Upper lobe of right lung (tissue), 1 donor: Measurements from ENCODE around the gene LGR6. TPM values are rescaled to one million over a fixed set of nuclear protein-coding genes. Genes with fewer than 3 reads are reported as not detected.

ENCODE experiments used
- ATAC-seq: fragments of 200-7000 bp; cut with Tn5 transposase; one replicate; pipeline ENCODE4 v1.9.1; 2020; ENCODE audit warnings: mild to moderate bottlenecking, moderate library complexity
- DNase-seq: peaks from one replicate; pipeline ENCODE4 v3.0.0-alpha.2; 2020
- H3K27ac ChIP-seq: fragments of 200-600 bp; one replicate; pipeline ENCODE4 v1.8.0; 2022
- H3K27me3 ChIP-seq: fragments of 200-600 bp; one replicate; pipeline ENCODE4 v1.8.0; 2022; ENCODE audit warnings: mild to moderate bottlenecking
- H3K36me3 ChIP-seq: fragments of 200-600 bp; one replicate; pipeline ENCODE4 v1.8.0; 2022
- H3K4me1 ChIP-seq: fragments of 200-600 bp; one replicate; pipeline ENCODE4 v1.8.0; 2022
- H3K4me3 ChIP-seq: fragments of 200-600 bp; one replicate; pipeline ENCODE4 v1.8.0; 2022; ENCODE audit warnings: mild to moderate bottlenecking
- H3K9me3 ChIP-seq: fragments of 200-600 bp; one replicate; pipeline ENCODE4 v1.8.0; 2022
- intact Hi-C: fragments of 100-400 bp; cut with DNase I; formaldehyde crosslinking; loops from one replicate; pipeline ENCODE4 v1.11.0; 2022
- total RNA-seq: library from RNA; stranded (reverse); fragmentation: NEBNext Ultra II Directional; extraction: Animal tissue kit (Norgen Biotek cat#: 25700); gene quantifications from one replicate; pipeline ENCODE4 v1.2.1, GENCODE V29; 2021
- TF ChIP-seq, protein P1 (sequence below): fragments of 200-600 bp; IDR thresholded peaks from one replicate; pipeline ENCODE4 v1.8.0; 2022; ENCODE audit warnings: antibody characterized with exemption
- donor health status: DM: no; HTN: yes; CAD: no; lungs with severe emphysema.

Gene LGR6
- total RNA-seq, 1 donor from 2014 or later, result 1.8 TPM

DNA sequence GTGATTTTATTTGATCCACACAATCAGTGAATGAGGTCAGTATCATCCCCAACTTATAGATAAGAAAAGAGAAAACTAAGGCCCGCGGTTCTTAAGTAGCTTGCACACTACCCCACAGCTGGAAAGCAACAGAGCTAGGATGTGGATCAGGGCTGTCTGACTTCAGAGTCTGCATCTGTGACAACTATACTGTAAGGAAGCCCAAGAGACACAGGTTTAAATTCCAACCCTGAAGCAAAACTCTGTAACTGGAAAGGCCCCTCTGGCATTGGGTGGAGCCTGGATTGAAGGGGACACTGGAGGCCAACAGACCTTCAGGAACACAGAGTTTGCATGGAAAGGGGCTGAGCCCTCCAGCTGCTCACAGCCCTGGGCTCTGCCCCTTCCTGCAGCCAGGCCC lies 40.2 kb downstream of the LGR6 start:
- intact Hi-C loops, result no loop called here
- Histone ChIP-seq H3K4me1 (no peaks in the 10 kb centered on the region), H3K27me3 (peaks cover 4% of the 10 kb centered on the region), H3K36me3 (no peaks in the 10 kb centered on the region), H3K4me3 (no peak overlapping the region), H3K27ac (no peak overlapping the region), H3K9me3 (no peaks in the 10 kb centered on the region)
- ATAC-seq, result no peak
- TF ChIP-seq, protein P1, sequence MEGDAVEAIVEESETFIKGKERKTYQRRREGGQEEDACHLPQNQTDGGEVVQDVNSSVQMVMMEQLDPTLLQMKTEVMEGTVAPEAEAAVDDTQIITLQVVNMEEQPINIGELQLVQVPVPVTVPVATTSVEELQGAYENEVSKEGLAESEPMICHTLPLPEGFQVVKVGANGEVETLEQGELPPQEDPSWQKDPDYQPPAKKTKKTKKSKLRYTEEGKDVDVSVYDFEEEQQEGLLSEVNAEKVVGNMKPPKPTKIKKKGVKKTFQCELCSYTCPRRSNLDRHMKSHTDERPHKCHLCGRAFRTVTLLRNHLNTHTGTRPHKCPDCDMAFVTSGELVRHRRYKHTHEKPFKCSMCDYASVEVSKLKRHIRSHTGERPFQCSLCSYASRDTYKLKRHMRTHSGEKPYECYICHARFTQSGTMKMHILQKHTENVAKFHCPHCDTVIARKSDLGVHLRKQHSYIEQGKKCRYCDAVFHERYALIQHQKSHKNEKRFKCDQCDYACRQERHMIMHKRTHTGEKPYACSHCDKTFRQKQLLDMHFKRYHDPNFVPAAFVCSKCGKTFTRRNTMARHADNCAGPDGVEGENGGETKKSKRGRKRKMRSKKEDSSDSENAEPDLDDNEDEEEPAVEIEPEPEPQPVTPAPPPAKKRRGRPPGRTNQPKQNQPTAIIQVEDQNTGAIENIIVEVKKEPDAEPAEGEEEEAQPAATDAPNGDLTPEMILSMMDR, result no peak
- no peak for DNase-seq

DNA sequence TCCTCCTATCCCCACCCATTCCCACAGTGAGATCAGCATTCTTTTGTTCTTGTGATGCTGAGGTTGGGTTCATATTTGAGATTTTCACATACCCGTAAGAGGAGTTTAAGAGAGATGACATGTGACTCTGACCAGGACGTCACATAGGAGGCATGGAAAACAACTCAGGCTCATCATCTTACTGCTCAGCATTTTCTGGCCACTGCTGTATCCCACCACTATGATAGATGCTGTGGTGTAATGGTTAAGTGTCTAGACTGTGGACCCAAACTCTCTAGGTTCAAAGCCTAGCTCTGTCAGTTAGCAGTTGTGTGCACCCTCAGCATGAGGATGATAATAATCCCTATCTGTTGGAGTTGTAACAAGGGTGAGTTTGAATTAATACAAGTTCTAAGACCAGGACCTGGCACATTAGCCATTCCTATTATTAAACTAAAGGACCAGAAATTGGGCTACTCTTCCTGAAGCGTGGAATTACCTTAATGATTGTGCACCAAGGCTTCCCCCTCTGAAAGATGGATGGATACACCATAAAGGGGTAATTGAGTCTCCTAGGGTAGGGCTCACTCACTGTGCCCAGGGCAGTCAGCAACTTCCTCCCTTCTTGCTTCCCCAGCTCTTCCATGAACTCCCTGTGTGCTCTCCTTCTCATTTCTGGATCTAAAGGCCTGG lies 40.9 kb downstream of the LGR6 start:
- intact Hi-C loops, result no loop called here
- DNase-seq (no peak), ATAC-seq (no peak)
- no peak overlapping the region for H3K4me3 ChIP-seq
- TF ChIP-seq, protein P1, result no peak
- H3K36me3 ChIP-seq, result no peaks in the 10 kb centered on the region
- peaks cover 4% of the 10 kb centered on the region for H3K27me3 ChIP-seq
- no peaks in the 10 kb centered on the region for H3K9me3 ChIP-seq
- H3K4me1 ChIP-seq, result no peaks in the 10 kb centered on the region
- no peak overlapping the region for H3K27ac ChIP-seq

DNA sequence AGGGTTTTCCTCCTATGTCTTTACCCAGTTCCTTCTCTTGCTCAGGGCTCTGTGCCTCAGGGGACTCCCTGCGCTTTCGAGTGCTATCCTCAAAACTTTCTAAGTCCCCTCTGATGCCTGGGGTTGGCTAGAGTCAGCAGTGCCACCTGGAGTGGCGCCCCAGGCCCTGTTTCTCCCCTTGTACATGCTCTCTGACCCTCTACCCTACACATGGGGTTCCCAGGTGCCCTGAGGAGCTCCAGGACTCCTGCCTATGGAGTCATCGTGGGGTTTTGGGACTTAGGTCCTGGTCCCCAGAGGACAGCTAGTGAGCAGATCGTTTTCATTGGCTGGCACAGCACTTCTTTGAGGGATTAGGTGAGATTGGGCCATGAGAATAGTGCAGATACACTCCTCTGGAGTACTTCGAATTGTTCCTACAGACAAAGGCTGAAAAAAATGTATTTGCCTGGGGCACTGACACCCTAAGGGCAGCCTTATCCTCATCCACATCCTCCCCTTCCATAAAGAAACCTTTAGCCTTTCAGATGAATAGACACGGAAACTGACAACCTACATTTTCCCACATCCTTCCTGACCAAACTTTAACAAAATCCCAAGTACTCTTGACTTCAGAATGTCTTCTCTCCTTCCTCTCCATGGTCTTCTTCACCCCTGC lies 41.5 kb downstream of the LGR6 start:
- Histone ChIP-seq H3K36me3 (no peaks in the 10 kb centered on the region), H3K4me3 (no peak overlapping the region), H3K4me1 (no peaks in the 10 kb centered on the region), H3K9me3 (no peaks in the 10 kb centered on the region), H3K27ac (no peak overlapping the region), H3K27me3 (peaks cover 4% of the 10 kb centered on the region)
- intact Hi-C loops, result no loop called here
- TF ChIP-seq, protein P1, result no peak
- DNase-seq (no peak), ATAC-seq (no peak)

DNA sequence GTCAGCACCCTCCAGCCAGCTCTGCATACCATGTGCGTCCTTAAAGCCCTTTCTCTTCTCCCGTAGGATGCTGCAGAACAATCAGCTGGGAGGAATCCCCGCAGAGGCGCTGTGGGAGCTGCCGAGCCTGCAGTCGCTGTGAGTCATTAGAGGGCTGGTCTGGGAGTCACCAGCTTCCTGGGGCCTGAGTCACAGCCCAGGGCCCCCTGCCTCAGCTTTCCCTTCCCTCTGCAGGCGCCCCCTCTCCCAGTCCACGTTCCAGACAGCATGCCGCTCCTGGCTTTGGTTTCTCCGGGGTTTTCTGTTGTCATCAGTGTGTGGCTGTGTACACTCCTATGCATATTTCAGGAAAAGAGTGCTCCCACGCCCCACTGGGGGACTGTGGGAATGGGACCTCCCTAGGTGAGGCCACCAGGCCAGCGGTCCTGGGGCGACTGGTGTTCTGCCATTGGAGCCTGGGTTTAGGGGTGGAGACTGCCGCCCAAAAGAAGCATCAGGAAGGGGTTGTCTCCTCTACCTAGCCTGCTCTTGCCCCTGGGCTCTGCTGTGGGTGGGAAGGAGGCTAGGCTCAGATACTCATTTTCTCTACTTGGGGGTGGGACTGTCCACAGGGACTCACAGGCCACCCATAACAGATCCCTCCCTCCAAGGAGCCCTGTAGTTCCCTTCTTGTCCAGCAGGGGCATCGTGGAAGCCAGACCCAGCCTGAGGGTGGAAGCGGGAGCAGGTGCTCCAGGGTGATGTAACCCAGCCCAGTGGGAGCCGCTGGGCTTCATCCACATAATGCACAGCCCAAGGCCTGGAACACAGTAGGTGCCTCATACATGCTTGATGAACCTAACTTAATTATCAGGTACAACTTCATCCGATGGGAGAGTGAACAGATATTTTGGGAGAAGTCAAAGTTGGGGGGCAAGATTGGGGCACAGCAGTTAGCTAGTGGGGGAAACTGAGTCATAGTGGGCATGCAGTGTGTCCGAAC lies 42.5 kb downstream of the LGR6 start:
- intact Hi-C loops, result no loop called here
- DNase-seq (peak; percentile 79), ATAC-seq (peak; percentile 94)
- no peaks in the 10 kb centered on the region for H3K36me3 ChIP-seq
- no peak overlapping the region for H3K4me3 ChIP-seq
- TF ChIP-seq, protein P1, result peak; percentile 95
- no peak overlapping the region for H3K27ac ChIP-seq
- no peaks in the 10 kb centered on the region for H3K9me3 ChIP-seq
- H3K27me3 ChIP-seq, result peaks cover 4% of the 10 kb centered on the region
- no peaks in the 10 kb centered on the region for H3K4me1 ChIP-seq

DNA sequence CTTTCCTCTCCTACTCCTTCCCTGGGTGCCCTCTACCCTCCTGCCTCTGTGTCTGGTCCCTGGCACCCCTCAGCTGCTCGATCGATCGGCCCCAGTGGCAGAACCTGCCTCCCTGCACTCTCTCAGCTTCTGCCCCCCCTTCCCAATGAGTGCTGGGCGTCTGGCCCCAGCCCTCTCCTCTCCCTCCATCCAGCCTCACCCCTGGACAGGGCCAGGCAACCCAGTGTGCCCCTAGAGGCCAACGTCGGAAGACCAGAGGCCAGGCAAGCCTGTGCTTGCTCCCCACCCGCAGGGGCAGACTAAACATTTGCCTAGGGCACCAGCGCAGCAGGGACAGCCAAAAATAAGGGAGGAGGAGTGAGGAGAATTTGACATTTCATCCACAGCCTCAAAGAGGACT lies 43.5 kb downstream of the LGR6 start:
- ATAC-seq (peak; percentile 67), DNase-seq (peak; percentile 65)
- H3K36me3 ChIP-seq, result no peaks in the 10 kb centered on the region
- no peak overlapping the region for H3K27ac ChIP-seq
- H3K9me3 ChIP-seq, result no peaks in the 10 kb centered on the region
- TF ChIP-seq, protein P1, result peak; percentile 34
- H3K4me3 ChIP-seq, result no peak overlapping the region
- peaks cover 4% of the 10 kb centered on the region for H3K27me3 ChIP-seq
- intact Hi-C loops, result no loop called here
- no peaks in the 10 kb centered on the region for H3K4me1 ChIP-seq
